Liver (tissue), 9 donors: ENCODE results near the gene SETBP1. TPM values are rescaled to one million over a fixed set of nuclear protein-coding genes. Genes with fewer than 3 reads are reported as not detected.

Experiments used
- DNase-seq: peaks from one replicate; pipeline ENCODE4 v3.0.0-alpha.2; 2017; ENCODE audit warnings: low spot score
- H3K27ac ChIP-seq, 2 donors: one replicate each; pipeline ENCODE4 v1.7.0; 2013; ENCODE audit warnings: inconsistent platforms in 2 of 2, low read length in 2 of 2, control low read depth in 1 of 2, low read depth in 1 of 2, mild to moderate bottlenecking in 1 of 2
- H3K27me3 ChIP-seq, 4 donors: one replicate each; pipeline versions ENCODE4 v1.6.1 to v1.7.0; 2013; ENCODE audit warnings: low read length in 3 of 4, inconsistent platforms in 1 of 4, mild to moderate bottlenecking in 1 of 4, moderate library complexity in 1 of 4; ENCODE audit not compliant: control insufficient read depth in 4 of 4, insufficient read depth in 4 of 4
- H3K36me3 ChIP-seq, 4 donors: one replicate each; pipeline versions ENCODE4 v1.6.1 to v1.7.0; 2013; ENCODE audit warnings: low read length in 3 of 4, mild to moderate bottlenecking in 3 of 4, low read depth in 1 of 4, moderate library complexity in 1 of 4; ENCODE audit not compliant: control insufficient read depth in 4 of 4, insufficient read depth in 3 of 4
- H3K4me1 ChIP-seq, 4 donors: one replicate each; pipeline versions ENCODE4 v1.6.1 to v1.7.0; 2013; ENCODE audit warnings: low read length in 3 of 4, mild to moderate bottlenecking in 3 of 4, moderate library complexity in 1 of 4; ENCODE audit not compliant: control insufficient read depth in 4 of 4, insufficient read depth in 4 of 4
- H3K4me3 ChIP-seq, 3 donors: one replicate each; pipeline versions ENCODE4 v1.6.1 to v1.7.0; 2013; ENCODE audit warnings: low read length in 3 of 3, control low read depth in 1 of 3, low read depth in 1 of 3, mild to moderate bottlenecking in 1 of 3
- H3K9ac ChIP-seq, 2 donors: one replicate each; pipeline ENCODE4 v1.7.0; 2013; ENCODE audit warnings: low read length in 2 of 2, mild to moderate bottlenecking in 2 of 2, moderate library complexity in 2 of 2, control low read depth in 1 of 2, low read depth in 1 of 2
- H3K9me3 ChIP-seq, 4 donors: one replicate each; pipeline versions ENCODE4 v1.6.1 to v1.7.0; 2013; ENCODE audit warnings: low read length in 3 of 4; ENCODE audit not compliant: control insufficient read depth in 4 of 4
- EGR1 ChIP-seq, 2 donors: IDR thresholded peaks; 2 replicates each; pipeline ENCODE4 v1.6.1; 2016 to 2018; ENCODE audit warnings: antibody characterized with exemption in 2 of 2, low read depth in 2 of 2
- FOXA1 ChIP-seq: IDR thresholded peaks from 2 replicates; pipeline ENCODE4 v1.6.1; 2016; ENCODE audit warnings: antibody characterized with exemption
- GABPA ChIP-seq, 2 donors: IDR thresholded peaks in 1 of 2; conservative IDR thresholded peaks in 1 of 2; 2 replicates each; pipeline ENCODE4 v1.6.1; 2016; ENCODE audit warnings: antibody characterized with exemption in 2 of 2, mild to moderate bottlenecking in 1 of 2, moderate library complexity in 1 of 2
- HNF4G ChIP-seq: IDR thresholded peaks from 2 replicates; pipeline ENCODE4 v1.6.1; 2016; ENCODE audit warnings: antibody characterized with exemption
- JUND ChIP-seq, 2 donors: IDR thresholded peaks; 2 replicates each; pipeline ENCODE4 v1.6.1; 2016; ENCODE audit warnings: antibody characterized with exemption in 2 of 2
- NR2F2 ChIP-seq: IDR thresholded peaks from 2 replicates; pipeline ENCODE4 v1.6.1; 2016; ENCODE audit warnings: antibody characterized with exemption
- RAD21 ChIP-seq, 2 donors: IDR thresholded peaks; 2 replicates each; pipeline ENCODE4 v1.6.1; 2016; ENCODE audit warnings: antibody characterized with exemption in 2 of 2, mild to moderate bottlenecking in 2 of 2
- RXRA ChIP-seq, 2 donors: IDR thresholded peaks; 2 replicates each; pipeline ENCODE4 v1.6.1; 2017 to 2018; ENCODE audit warnings: antibody characterized with exemption in 2 of 2, mild to moderate bottlenecking in 1 of 2
- TAF1 ChIP-seq: conservative IDR thresholded peaks from 2 replicates; pipeline ENCODE4 v1.6.1; 2016; ENCODE audit warnings: antibody characterized with exemption, mild to moderate bottlenecking
- YY1 ChIP-seq: IDR thresholded peaks from 2 replicates; pipeline ENCODE4 v1.6.1; 2016; ENCODE audit warnings: antibody characterized with exemption, mild to moderate bottlenecking
- WGBS: extraction: QIAGEN DNeasy Blood & Tissue Kit; methylation state at CpG from one replicate; pipeline ENCODE4 v1.1.7; 2013; 5-methylcytosine and 5-hydroxymethylcytosine counted together
- polyA plus RNA-seq, 2 donors: library from polyadenylated mRNA; stranded (reverse) in 1 of 2; unstranded in 1 of 2; fragments of 200-250 nt in 1 of 2; fragments of >200 nt in 1 of 2; fragmentation: Nextera tagmentation in 1 of 2; extraction: Ambion mirVana in 1 of 2; gene quantifications; one replicate each; pipeline versions ENCODE4 v1.2.1 to v1.2.3, GENCODE V29; 2013 to 2015
- total RNA-seq, 2 donors: library from RNA; depleted of rRNA; stranded (reverse); fragments of >200 nt; gene quantifications; one replicate each; pipeline ENCODE4 v1.2.3, GENCODE V29; 2014
- TF ChIP-seq, protein P1 (sequence below): IDR thresholded peaks from 2 replicates; pipeline ENCODE4 v1.6.1; 2016; ENCODE audit warnings: antibody characterized with exemption
- TF ChIP-seq, protein P2 (sequence below): IDR thresholded peaks from 2 replicates; pipeline ENCODE4 v1.6.1; 2016; ENCODE audit warnings: antibody characterized with exemption
- TF ChIP-seq, protein P3 (sequence below): IDR thresholded peaks from 2 replicates; pipeline ENCODE4 v1.6.1; 2016; ENCODE audit warnings: antibody characterized with exemption, mild to moderate bottlenecking
- TF ChIP-seq, protein P4 (sequence below): IDR thresholded peaks from 2 replicates; pipeline ENCODE4 v1.6.1; 2016; ENCODE audit warnings: antibody characterized with exemption
- donor health status: healthy.
- donor health status: healthy.
- donor health status: healthy.
- donor health status: healthy.
- donor health status: healthy.

Gene SETBP1
- total and polyA plus RNA-seq, 4 donors, result 2.5 to 15.8 (median 4.7) TPM

DNA sequence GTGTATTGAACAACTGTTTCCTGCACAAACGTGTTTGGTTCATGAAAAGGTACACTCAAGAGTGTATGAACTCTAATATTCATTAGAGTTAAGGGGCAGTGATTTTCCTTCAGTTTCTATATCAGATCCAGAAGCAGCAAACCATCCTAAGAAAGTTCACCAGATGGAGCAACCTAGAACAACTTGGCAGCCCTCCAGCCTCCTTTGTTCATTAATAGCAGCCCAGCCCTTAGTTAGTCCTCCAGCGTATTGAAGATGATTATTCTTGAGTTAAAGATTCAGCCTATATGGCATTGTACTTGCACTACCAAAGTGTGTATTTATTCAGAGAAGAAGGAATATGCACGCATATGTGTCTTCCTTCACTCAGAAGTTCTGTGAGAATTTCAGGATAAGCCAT is 365.5 kb downstream of the SETBP1 start:
- Histone ChIP-seq H3K27ac (no peak overlapping the region), H3K4me1 (peaks cover 0 to 3% (median 0%) of the 10 kb centered on the region in 4 donors), H3K27me3 (no peaks in the 10 kb centered on the region), H3K9ac (no peak overlapping the region), H3K4me3 (no peak overlapping the region), H3K36me3 (peaks cover 0 to 2% (median under 1%) of the 10 kb centered on the region in 4 donors), H3K9me3 (no peaks in the 10 kb centered on the region)
- TF ChIP-seq TAF1 (no peak), RAD21 (IDR thresholded peaks at IDR 0.05) (no peak), HNF4G (no peak), FOXA1 (no peak), GABPA (IDR thresholded peaks at IDR 0.05 in 1 of 2, conservative IDR thresholded peaks at IDR 0.05 in 1 of 2) (no peak), RXRA (IDR thresholded peaks at IDR 0.05) (no peak)
- TF ChIP-seq, protein P1, sequence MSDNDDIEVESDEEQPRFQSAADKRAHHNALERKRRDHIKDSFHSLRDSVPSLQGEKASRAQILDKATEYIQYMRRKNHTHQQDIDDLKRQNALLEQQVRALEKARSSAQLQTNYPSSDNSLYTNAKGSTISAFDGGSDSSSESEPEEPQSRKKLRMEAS, result no peak
- DNase-seq, result no peak
- 74% methylated on average over 3 of the region's 3 CpGs for WGBS

DNA sequence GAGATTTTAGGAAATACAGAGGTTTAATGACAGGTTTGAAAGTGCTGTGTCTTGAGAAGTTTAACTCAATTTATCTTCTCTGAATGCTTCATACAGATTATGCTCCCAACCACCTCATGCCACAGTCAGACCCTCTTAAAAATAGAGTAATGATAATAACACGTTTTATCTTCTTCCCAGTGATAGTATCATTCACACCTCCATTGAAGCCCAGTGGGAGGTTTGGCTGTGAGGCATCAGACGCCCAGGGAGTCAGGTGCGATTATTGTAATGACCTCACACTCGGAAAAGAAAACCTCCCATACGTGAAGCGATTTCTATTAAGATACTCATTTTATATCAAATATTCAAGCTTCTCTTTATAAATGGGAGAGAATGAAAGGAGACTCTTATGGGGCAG is 366.3 kb downstream of the SETBP1 start:
- H3K9me3 ChIP-seq, result no peaks in the 10 kb centered on the region
- TF ChIP-seq NR2F2 (no peak), GABPA (IDR thresholded peaks at IDR 0.05 in 1 of 2, conservative IDR thresholded peaks at IDR 0.05 in 1 of 2) (no peak), YY1 (no peak), JUND (IDR thresholded peaks at IDR 0.05) (no peak), EGR1 (IDR thresholded peaks at IDR 0.05; ENCODE audit: low read depth in 2 of 2) (no peak), HNF4G (no peak), FOXA1 (no peak), RXRA (IDR thresholded peaks at IDR 0.05) (no peak), RAD21 (IDR thresholded peaks at IDR 0.05) (no peak)
- TF ChIP-seq, protein P2, sequence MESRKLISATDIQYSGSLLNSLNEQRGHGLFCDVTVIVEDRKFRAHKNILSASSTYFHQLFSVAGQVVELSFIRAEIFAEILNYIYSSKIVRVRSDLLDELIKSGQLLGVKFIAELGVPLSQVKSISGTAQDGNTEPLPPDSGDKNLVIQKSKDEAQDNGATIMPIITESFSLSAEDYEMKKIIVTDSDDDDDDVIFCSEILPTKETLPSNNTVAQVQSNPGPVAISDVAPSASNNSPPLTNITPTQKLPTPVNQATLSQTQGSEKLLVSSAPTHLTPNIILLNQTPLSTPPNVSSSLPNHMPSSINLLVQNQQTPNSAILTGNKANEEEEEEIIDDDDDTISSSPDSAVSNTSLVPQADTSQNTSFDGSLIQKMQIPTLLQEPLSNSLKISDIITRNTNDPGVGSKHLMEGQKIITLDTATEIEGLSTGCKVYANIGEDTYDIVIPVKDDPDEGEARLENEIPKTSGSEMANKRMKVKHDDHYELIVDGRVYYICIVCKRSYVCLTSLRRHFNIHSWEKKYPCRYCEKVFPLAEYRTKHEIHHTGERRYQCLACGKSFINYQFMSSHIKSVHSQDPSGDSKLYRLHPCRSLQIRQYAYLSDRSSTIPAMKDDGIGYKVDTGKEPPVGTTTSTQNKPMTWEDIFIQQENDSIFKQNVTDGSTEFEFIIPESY, result no peak
- TF ChIP-seq, protein P3, sequence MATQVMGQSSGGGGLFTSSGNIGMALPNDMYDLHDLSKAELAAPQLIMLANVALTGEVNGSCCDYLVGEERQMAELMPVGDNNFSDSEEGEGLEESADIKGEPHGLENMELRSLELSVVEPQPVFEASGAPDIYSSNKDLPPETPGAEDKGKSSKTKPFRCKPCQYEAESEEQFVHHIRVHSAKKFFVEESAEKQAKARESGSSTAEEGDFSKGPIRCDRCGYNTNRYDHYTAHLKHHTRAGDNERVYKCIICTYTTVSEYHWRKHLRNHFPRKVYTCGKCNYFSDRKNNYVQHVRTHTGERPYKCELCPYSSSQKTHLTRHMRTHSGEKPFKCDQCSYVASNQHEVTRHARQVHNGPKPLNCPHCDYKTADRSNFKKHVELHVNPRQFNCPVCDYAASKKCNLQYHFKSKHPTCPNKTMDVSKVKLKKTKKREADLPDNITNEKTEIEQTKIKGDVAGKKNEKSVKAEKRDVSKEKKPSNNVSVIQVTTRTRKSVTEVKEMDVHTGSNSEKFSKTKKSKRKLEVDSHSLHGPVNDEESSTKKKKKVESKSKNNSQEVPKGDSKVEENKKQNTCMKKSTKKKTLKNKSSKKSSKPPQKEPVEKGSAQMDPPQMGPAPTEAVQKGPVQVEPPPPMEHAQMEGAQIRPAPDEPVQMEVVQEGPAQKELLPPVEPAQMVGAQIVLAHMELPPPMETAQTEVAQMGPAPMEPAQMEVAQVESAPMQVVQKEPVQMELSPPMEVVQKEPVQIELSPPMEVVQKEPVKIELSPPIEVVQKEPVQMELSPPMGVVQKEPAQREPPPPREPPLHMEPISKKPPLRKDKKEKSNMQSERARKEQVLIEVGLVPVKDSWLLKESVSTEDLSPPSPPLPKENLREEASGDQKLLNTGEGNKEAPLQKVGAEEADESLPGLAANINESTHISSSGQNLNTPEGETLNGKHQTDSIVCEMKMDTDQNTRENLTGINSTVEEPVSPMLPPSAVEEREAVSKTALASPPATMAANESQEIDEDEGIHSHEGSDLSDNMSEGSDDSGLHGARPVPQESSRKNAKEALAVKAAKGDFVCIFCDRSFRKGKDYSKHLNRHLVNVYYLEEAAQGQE, result no peak
- TF ChIP-seq, protein P4, sequence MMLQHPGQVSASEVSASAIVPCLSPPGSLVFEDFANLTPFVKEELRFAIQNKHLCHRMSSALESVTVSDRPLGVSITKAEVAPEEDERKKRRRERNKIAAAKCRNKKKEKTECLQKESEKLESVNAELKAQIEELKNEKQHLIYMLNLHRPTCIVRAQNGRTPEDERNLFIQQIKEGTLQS, result no peak
- TF ChIP-seq, protein P1, result no peak
- 93% methylated on average over 6 of the region's 6 CpGs for WGBS
- H3K27me3 ChIP-seq, result no peaks in the 10 kb centered on the region
- DNase-seq, result no peak
- peaks cover 0 to 3% (median 0%) of the 10 kb centered on the region in 4 donors for H3K4me1 ChIP-seq
- no peak overlapping the region for H3K4me3 ChIP-seq
- H3K9ac ChIP-seq, result no peak overlapping the region
- peaks cover 0 to 2% (median under 1%) of the 10 kb centered on the region in 4 donors for H3K36me3 ChIP-seq
- H3K27ac ChIP-seq, result no peak overlapping the region
